Caco-2 (cell line): ENCODE measurements around the gene B4GALT7. TPM values are rescaled to one million over a fixed set of nuclear protein-coding genes. Genes with fewer than 3 reads are reported as not detected.

Source experiments
- BruUV-seq: library from RNA; stranded (reverse); fragments of 400-500 nt; replicated peaks from 2 replicates; lab custom pipeline; 2021; lab: Mats Ljungman, UMichigan
- CTCF ChIA-PET: fragments of 300-600 bp; sonication (Branson Sonifier 250); formaldehyde crosslinking; loops from one replicate; lab custom pipeline; 2022; ENCODE audit warnings: antibody characterized with exemption; lab: Charles Lee
- POLR2A ChIA-PET: fragments of 300-600 bp; sonication (Branson Sonifier 250); formaldehyde crosslinking; loops from one replicate; lab custom pipeline; 2022; ENCODE audit warnings: antibody characterized with exemption; lab: Charles Lee
- DNase-seq, 2 experiments: peaks; one replicate each; pipeline versions ENCODE4 v3.0.0 to v3.0.0-alpha.2; 2020 to 2022
- H3K27me3 ChIP-seq: replicated peaks from 2 replicates; pipeline ENCODE4 v1.6.0; 2011; ENCODE audit warnings: low read length; ENCODE audit not compliant: control insufficient read depth, insufficient read depth
- H3K36me3 ChIP-seq: 2 replicates; pipeline ENCODE4 v1.5.1; 2011; ENCODE audit warnings: low read length; ENCODE audit not compliant: control insufficient read depth, insufficient read depth
- H3K4me1 ChIP-seq: fragments of 250-450 bp; sonication (Bioruptor Pico); 2 replicates; pipeline ENCODE4 v1.5.1; 2020; ENCODE audit warnings: mild to moderate bottlenecking
- H3K4me3 ChIP-seq: 2 replicates; pipeline ENCODE4 v1.5.1; 2011; ENCODE audit warnings: low read depth, mild to moderate bottlenecking, control low read depth, low read length
- H3K9me3 ChIP-seq: fragments of 250-450 bp; sonication (Bioruptor Pico); 2 replicates; pipeline ENCODE4 v1.5.1; 2020; ENCODE audit warnings: mild to moderate bottlenecking, moderate library complexity
- H3K27ac Mint-ChIP-seq: one replicate; pipeline ENCODE4 v1.8.0; 2022; ENCODE audit warnings: mixed read lengths; ENCODE audit not compliant: unreplicated experiment
- H3K27me3 Mint-ChIP-seq: one replicate; pipeline ENCODE4 v1.8.0; 2022; ENCODE audit warnings: mixed read lengths; ENCODE audit not compliant: insufficient read depth, unreplicated experiment
- H3K36me3 Mint-ChIP-seq: one replicate; pipeline ENCODE4 v1.8.0; 2022; ENCODE audit warnings: mild to moderate bottlenecking, mixed read lengths; ENCODE audit not compliant: insufficient read depth, unreplicated experiment
- H3K4me1 Mint-ChIP-seq: one replicate; pipeline ENCODE4 v1.8.0; 2022; ENCODE audit warnings: low read depth, mixed read lengths; ENCODE audit not compliant: unreplicated experiment
- H3K4me3 Mint-ChIP-seq: one replicate; pipeline ENCODE4 v1.8.0; 2022; ENCODE audit warnings: mild to moderate bottlenecking, moderate library complexity, mixed read lengths; ENCODE audit not compliant: unreplicated experiment
- H3K9me3 Mint-ChIP-seq: one replicate; pipeline ENCODE4 v1.8.0; 2022; ENCODE audit warnings: mixed read lengths; ENCODE audit not compliant: unreplicated experiment
- CTCF ChIP-seq, 2 experiments: fragments of 200-600 bp in 1 of 2; IDR thresholded peaks; 1 replicate in 1 of 2; 2 replicates in 1 of 2; pipeline versions ENCODE4 v1.5.1 to v1.8.0; 2011 to 2022; ENCODE audit warnings: antibody characterized with exemption in 1 of 2, control low read depth in 1 of 2, inconsistent platforms in 1 of 2, low read depth in 1 of 2, low read length in 1 of 2, mild to moderate bottlenecking in 1 of 2, moderate library complexity in 1 of 2; ENCODE audit not compliant: insufficient read depth in 1 of 2, severe bottlenecking in 1 of 2, unreplicated experiment in 1 of 2
- intact Hi-C: fragments of 100-400 bp; cut with micrococcal nuclease; formaldehyde crosslinking; loops from one replicate; pipeline ENCODE4 v1.10.0; 2022; ENCODE audit not compliant: unreplicated experiment
- total RNA-seq: library from RNA; stranded (reverse); gene quantifications from 2 replicates; pipeline ENCODE4 v1.2.3, GENCODE V29; 2022

B4GALT7 gene
- total RNA-seq, 1 experiment from 2014 or later, result 30.0 TPM

DNA sequence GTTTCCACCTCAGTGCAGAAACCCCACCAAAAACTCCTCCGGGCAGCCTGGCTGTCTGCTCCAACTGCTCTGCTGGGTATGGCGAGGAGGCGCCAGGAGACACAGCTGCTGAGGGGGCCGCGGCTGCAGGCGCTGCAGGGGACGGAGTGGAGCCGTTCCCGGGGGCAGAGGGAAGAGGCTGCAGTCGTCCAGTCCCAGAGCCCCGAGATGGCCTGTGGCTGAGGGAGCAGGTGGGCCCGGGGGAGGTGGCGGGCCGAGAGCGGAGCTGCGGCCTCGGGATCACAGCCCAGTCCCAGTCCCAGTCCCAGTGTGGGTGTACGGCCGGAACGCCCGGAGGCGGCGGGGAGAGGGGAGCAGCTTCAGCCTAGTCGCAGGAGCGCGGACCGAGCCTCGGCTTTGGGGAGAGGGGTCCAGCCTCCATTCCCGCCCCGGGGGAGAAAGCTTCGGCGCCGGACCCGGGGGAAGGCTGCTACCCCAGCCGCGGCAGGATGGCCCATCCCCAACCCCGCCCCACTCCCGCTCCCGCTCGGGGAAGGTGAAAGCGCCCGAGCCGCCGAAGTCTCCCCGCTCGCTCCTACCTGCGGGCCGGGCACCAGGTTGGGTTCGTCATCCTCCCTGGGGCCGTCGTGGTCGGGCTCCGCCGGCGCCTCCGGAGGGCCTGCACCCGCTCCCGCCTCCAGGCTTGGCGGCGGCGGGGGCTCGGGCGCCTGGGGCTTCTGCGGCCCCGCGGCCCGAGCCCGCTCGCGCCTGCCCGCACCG is 46.1 kb upstream of the B4GALT7 start:
- Mint-ChIP-seq H3K9me3 (no peaks in the 10 kb centered on the region), H3K4me3 (peak overlapping the region; percentile 81), H3K36me3 (peaks cover 19% of the 10 kb centered on the region), H3K27ac (peak overlapping the region; percentile 78), H3K27me3 (no peaks in the 10 kb centered on the region), H3K4me1 (peaks cover 9% of the 10 kb centered on the region)
- BruUV-seq, result no TSS peak
- ChIA-PET POLR2A (no interaction called here), CTCF (no interaction called here)
- Histone ChIP-seq H3K4me3 (peak overlapping the region; percentile 93), H3K9me3 (no peaks in the 10 kb centered on the region), H3K27me3 (no peaks in the 10 kb centered on the region), H3K36me3 (no peaks in the 10 kb centered on the region; the same call in 1 of the 2 replicates), H3K4me1 (peaks cover 19% of the 10 kb centered on the region)
- intact Hi-C loops, result no loop called here
- TF ChIP-seq CTCF (IDR thresholded peaks at IDR 0.05; ENCODE audit: insufficient read depth in 1 of 2, low read depth in 1 of 2, low read length in 1 of 2, severe bottlenecking in 1 of 2, unreplicated experiment in 1 of 2), result no peak
- DNase-seq, result peak; percentile 41 to 52

DNA sequence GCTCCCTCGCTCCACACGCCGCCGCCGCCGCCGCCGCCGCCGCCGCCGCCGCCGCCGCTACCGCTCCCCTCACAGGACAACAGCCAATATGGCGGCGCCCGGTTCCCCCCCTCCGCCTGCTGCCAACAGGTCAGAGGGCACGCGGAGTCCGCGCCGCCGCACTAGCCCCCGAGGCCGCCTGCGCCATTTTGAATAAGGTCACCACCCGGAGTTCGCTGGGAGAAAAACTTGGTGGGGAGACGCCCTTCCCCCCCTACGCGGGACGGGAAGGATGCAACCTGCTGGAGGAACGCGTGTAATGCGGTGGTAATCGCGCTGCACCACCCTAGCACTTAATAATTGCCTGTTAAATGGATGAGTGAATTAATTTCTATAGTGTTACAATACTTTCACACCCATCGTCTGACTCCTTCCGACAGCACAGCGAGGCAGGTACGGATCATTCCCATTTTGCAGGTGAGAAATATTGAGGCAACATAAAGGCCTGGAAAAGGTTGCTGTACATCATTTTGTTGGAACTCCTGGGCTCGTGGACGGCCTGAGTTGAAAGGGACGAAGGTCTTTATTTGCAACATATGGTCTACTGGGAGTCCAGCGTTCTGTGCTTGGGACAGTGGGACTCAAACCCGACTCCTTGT is 45.3 kb upstream of the B4GALT7 start, which contains the start of gene FAM193B:
FAM193B (minus strand) TSS at position 90 of the 638 bp plus-strand sequence. CDS start 105 bp downstream, outside the sequence.
- Mint-ChIP-seq H3K27ac (peak within 1 kb of the TSS; percentile 78), H3K36me3 (peaks cover 19% of the 10 kb centered on the region), H3K4me3 (peak within 1 kb of the TSS; percentile 81), H3K27me3 (no peaks in the 10 kb centered on the region), H3K9me3 (no peaks in the 10 kb centered on the region), H3K4me1 (peaks cover 9% of the 10 kb centered on the region)
- H3K4me3 ChIP-seq, result peak within 1 kb of the TSS; percentile 93
- intact Hi-C loops, result no loop called here
- H3K36me3 ChIP-seq, result no peaks in the 10 kb centered on the region; the same call in 1 of the 2 replicates
- peaks cover 23% of the 10 kb centered on the region for H3K4me1 ChIP-seq
- ChIA-PET POLR2A (interaction anchor here (0.6 kb wide), 1 partner anchor 8 kb away, joined by 3 read pairs; no protein-coding TSS in a partner anchor), CTCF (no interaction called here)
- H3K9me3 ChIP-seq, result no peaks in the 10 kb centered on the region
- peak; percentile 28 to 47 for TF ChIP-seq CTCF (IDR thresholded peaks at IDR 0.05; ENCODE audit: insufficient read depth in 1 of 2, low read depth in 1 of 2, low read length in 1 of 2, severe bottlenecking in 1 of 2, unreplicated experiment in 1 of 2)
- DNase-seq, result peak; percentile 96 to 98
- H3K27me3 ChIP-seq, result no peaks in the 10 kb centered on the region
- BruUV-seq, result TSS peak; percentile 14

DNA sequence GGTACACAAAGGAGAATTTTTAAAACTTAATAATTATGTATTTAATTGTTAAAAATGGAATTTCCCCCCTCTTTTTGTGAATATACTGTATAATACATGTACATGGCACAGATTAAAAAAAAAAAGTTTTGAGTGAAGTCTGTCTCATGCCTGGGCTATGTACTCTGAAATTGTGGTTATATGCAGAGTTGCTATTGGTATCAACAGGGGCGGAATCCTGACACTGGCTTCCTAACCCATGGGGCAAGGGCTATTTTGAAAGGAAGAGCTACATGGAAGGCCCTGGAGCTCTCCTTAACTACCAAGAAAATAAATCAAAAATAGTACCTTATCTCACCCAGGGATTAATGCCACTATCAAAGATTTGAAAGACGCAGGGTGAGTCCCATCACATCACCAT is 44.7 kb upstream of the B4GALT7 start:
- POLR2A ChIA-PET, result no interaction called here
- intact Hi-C loops, result no loop called here
- Mint-ChIP-seq H3K9me3 (no peaks in the 10 kb centered on the region), H3K27me3 (no peaks in the 10 kb centered on the region), H3K4me3 (peak overlapping the region; percentile 81), H3K36me3 (peaks cover 19% of the 10 kb centered on the region), H3K4me1 (peaks cover 9% of the 10 kb centered on the region), H3K27ac (no peak overlapping the region)
- H3K27me3 ChIP-seq, result no peaks in the 10 kb centered on the region
- H3K36me3 ChIP-seq, result no peaks in the 10 kb centered on the region; the same call in 1 of the 2 replicates
- no peak for TF ChIP-seq CTCF (IDR thresholded peaks at IDR 0.05; ENCODE audit: insufficient read depth in 1 of 2, low read depth in 1 of 2, low read length in 1 of 2, severe bottlenecking in 1 of 2, unreplicated experiment in 1 of 2)
- H3K4me3 ChIP-seq, result no peak overlapping the region
- DNase-seq, result no peak
- CTCF ChIA-PET, result no interaction called here
- H3K9me3 ChIP-seq, result no peaks in the 10 kb centered on the region
- H3K4me1 ChIP-seq, result peaks cover 23% of the 10 kb centered on the region
- no TSS peak for BruUV-seq
